ENCODE results near the gene LRRC23.

Gene LRRC23

GRCh38 chr12:6959058-6959804 is 54.6 kb downstream of the LRRC23 start:
- peak; percentile 49 to 66 for DNase-seq

GRCh38 chr12:6959805-6960592 is 55.4 kb downstream of the LRRC23 start:
- no peak for DNase-seq

- peak; percentile 28 to 46 for DNase-seq
Observed at GRCh38 chr12:6960593-6961277, 56.1 kb downstream of the LRRC23 start.

- DNase-seq: no peak
Observed at GRCh38 chr12:6961278-6961694, 56.7 kb downstream of the LRRC23 start.

GRCh38 chr12:6961695-6962284 is 57.2 kb downstream of the LRRC23 start:
- no peak for DNase-seq

GRCh38 chr12:6962285-6963015 is 57.8 kb downstream of the LRRC23 start:
- no peak for DNase-seq

GRCh38 chr12:6963016-6963731 is 58.6 kb downstream of the LRRC23 start:
- no peak for DNase-seq
